Upper lobe of left lung (tissue), 4 donors: ENCODE data around the gene PANX1.

Experiments used
- EP300 ChIP-seq, 4 donors: sonication (generic); formaldehyde crosslinking; IDR thresholded peaks; one replicate each; pipeline ENCODE4 v1.5.1; 2017; ENCODE audit warnings: antibody characterized with exemption in 4 of 4, control low read depth in 2 of 4
- POLR2AphosphoS5 ChIP-seq, 2 donors: sonication (generic); formaldehyde crosslinking; IDR thresholded peaks; one replicate each; pipeline ENCODE4 v1.5.1; 2017; ENCODE audit warnings: antibody characterized with exemption in 2 of 2
- TF ChIP-seq, protein P1 (sequence below), 6 experiments: fragments of 450-650 bp in 4 of 6; fragments of 200-600 bp in 2 of 6; sonication (generic) in 2 of 6; IDR thresholded peaks; one replicate each; pipeline ENCODE4 v1.5.1; 2016 to 2019; ENCODE audit warnings: antibody characterized with exemption in 6 of 6

GRCh38 chr11:94152678-94153065 lies 24.0 kb downstream of the PANX1 start:
- TF ChIP-seq, protein P1, sequence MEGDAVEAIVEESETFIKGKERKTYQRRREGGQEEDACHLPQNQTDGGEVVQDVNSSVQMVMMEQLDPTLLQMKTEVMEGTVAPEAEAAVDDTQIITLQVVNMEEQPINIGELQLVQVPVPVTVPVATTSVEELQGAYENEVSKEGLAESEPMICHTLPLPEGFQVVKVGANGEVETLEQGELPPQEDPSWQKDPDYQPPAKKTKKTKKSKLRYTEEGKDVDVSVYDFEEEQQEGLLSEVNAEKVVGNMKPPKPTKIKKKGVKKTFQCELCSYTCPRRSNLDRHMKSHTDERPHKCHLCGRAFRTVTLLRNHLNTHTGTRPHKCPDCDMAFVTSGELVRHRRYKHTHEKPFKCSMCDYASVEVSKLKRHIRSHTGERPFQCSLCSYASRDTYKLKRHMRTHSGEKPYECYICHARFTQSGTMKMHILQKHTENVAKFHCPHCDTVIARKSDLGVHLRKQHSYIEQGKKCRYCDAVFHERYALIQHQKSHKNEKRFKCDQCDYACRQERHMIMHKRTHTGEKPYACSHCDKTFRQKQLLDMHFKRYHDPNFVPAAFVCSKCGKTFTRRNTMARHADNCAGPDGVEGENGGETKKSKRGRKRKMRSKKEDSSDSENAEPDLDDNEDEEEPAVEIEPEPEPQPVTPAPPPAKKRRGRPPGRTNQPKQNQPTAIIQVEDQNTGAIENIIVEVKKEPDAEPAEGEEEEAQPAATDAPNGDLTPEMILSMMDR (IDR thresholded peaks at IDR 0.05) = no peak
- TF ChIP-seq POLR2AphosphoS5 (IDR thresholded peaks at IDR 0.05) (no peak), EP300 (IDR thresholded peaks at IDR 0.05) (no peak)
